ENCODE results near the gene LSM10.

The LSM10 gene

DNA sequence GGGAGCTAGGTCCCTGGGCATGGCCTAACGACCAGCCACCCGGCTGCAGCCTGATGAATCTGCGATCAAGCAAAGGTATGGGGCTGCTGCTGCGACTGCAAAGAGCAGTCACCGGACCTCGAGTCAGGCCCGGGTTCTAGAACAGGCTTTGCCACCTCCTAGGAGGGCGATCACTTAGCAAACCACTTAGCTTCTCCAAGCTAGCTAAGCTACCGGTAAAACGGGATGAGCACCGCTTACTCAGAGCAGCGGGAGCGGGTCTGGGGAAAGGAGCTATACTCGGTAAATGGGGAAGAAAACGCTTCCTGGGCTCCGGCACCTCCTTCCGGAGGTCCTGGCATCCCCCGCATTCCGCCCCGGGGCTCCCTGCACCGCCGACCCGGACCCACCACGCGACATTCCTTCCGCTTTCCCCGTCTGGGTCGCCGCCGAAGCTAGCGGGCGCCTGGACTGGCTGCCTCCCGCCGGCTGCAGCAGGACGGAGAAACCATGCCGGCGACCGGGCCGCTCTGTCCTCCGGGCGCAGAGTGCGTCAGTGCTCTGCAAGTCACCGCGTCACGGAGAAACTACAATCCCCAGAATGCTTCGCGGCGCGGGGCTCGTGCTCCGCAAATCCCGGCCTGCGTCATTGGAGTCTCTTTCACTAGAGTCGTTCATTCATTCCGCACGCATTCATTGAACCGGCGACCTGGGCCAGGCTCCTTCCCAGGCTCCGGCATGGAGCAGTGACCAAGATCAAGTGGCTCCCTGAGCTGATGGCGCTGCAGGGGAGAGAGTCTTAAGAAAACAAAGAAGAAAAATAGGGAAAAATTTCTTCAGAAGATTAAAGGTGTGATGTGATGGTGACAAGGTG is at the start of gene LSM10:
Gene LSM10, minus strand, starts transcription at position 531 of the 853 bp plus-strand sequence. CDS start 3,779 bp downstream, outside the sequence.
- H3K27me3 ChIP-seq (replicated peaks) = no peaks in the 10 kb centered on the region
- TF ChIP-seq, protein P1, sequence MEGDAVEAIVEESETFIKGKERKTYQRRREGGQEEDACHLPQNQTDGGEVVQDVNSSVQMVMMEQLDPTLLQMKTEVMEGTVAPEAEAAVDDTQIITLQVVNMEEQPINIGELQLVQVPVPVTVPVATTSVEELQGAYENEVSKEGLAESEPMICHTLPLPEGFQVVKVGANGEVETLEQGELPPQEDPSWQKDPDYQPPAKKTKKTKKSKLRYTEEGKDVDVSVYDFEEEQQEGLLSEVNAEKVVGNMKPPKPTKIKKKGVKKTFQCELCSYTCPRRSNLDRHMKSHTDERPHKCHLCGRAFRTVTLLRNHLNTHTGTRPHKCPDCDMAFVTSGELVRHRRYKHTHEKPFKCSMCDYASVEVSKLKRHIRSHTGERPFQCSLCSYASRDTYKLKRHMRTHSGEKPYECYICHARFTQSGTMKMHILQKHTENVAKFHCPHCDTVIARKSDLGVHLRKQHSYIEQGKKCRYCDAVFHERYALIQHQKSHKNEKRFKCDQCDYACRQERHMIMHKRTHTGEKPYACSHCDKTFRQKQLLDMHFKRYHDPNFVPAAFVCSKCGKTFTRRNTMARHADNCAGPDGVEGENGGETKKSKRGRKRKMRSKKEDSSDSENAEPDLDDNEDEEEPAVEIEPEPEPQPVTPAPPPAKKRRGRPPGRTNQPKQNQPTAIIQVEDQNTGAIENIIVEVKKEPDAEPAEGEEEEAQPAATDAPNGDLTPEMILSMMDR (IDR thresholded peaks at IDR 0.05; ENCODE audit: low read depth, low read length, missing control alignments) = no peak
- H3K36me3 ChIP-seq (replicated peaks) = peaks cover 15% of the 10 kb centered on the region
- in situ Hi-C loops (cut with HindIII; ENCODE audit: low pct_ligation_motif_present, low sequenced_read_pairs) = no loop called here
- H3K27ac ChIP-seq = peak within 1 kb of the TSS; percentile 94
- peak within 1 kb of the TSS; percentile 92 for H3K4me3 ChIP-seq (ENCODE audit: low read depth, low read length)
- peak; percentile 94 for DNase-seq

DNA sequence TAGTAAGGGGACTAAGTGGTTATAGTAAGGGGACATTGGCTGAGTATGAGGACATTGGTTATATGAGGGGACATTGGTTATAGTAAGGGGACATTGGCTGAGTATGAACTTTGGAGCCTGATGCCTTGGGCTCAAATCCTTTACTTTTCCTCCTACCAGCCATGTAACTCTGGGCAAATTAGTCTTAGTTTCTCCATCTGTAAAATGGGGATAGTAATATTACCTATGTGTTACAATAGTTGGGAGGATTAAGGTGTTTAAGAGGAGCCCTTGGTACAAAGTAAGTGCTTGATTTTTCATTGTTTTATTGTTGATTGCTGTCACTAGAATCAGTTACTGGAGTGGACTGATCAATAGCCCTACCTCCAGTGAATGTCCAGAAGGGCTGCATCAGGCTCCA is 49.7 kb upstream of the LSM10 start:
- no peak overlapping the region for H3K4me3 ChIP-seq (ENCODE audit: low read depth, low read length)
- H3K27ac ChIP-seq = no peak overlapping the region
- in situ Hi-C loops (cut with HindIII; ENCODE audit: low pct_ligation_motif_present, low sequenced_read_pairs) = no loop called here
- H3K27me3 ChIP-seq (replicated peaks) = no peaks in the 10 kb centered on the region
- TF ChIP-seq, protein P1 (IDR thresholded peaks at IDR 0.05; ENCODE audit: low read depth, low read length, missing control alignments) = no peak
- no peaks in the 10 kb centered on the region for H3K36me3 ChIP-seq (replicated peaks)
- no peak for DNase-seq

DNA sequence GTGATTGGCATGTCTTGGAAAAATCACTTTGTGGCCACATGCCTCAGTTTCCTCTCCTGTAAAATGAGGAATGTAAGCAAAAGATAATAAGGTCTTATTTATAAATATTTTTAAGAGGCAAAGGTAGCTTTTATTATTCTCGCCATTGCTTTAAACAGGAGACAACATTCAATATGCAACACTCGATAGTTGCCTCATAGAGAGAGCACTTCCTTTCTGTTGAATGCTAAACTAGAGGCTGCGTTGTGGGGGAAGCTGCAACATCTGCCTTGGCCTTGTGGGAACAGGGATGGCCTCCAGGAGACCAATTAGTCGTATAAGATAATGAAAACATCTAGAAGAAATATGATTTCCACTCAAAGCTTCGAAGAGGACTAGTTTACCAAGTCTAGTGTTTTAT is 49.0 kb upstream of the LSM10 start:
- H3K27me3 ChIP-seq (replicated peaks) = no peaks in the 10 kb centered on the region
- no peak for DNase-seq
- in situ Hi-C loops (cut with HindIII; ENCODE audit: low pct_ligation_motif_present, low sequenced_read_pairs) = no loop called here
- no peaks in the 10 kb centered on the region for H3K36me3 ChIP-seq (replicated peaks)
- TF ChIP-seq, protein P1 (IDR thresholded peaks at IDR 0.05; ENCODE audit: low read depth, low read length, missing control alignments) = no peak
- no peak overlapping the region for H3K27ac ChIP-seq
- H3K4me3 ChIP-seq (ENCODE audit: low read depth, low read length) = no peak overlapping the region

DNA sequence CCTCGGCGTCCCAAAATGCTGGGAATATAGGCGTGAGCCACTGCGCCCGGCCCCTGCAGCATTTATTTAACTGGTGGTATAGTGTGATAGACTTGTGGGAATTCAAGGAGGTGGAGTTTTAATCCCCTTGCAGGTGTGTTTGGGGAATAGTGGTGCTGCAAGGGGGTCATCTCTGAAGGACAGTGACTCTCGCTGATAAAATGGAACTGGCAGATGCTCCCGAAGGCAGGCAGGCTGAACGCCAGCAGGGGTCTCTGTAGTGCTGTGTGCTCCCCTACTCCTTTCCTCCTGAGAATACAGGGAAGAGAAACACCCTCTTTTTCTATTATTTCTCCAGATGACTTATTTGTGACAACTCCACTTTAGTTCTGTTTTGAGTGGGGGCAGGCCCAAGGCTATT is 48.6 kb upstream of the LSM10 start:
- DNase-seq = no peak
- Histone ChIP-seq H3K36me3 (replicated peaks) (no peaks in the 10 kb centered on the region), H3K27me3 (replicated peaks) (no peaks in the 10 kb centered on the region), H3K4me3 (ENCODE audit: low read depth, low read length) (no peak overlapping the region), H3K27ac (no peak overlapping the region)
- TF ChIP-seq, protein P1 (IDR thresholded peaks at IDR 0.05; ENCODE audit: low read depth, low read length, missing control alignments) = peak; percentile 67
- in situ Hi-C loops (cut with HindIII; ENCODE audit: low pct_ligation_motif_present, low sequenced_read_pairs) = no loop called here

DNA sequence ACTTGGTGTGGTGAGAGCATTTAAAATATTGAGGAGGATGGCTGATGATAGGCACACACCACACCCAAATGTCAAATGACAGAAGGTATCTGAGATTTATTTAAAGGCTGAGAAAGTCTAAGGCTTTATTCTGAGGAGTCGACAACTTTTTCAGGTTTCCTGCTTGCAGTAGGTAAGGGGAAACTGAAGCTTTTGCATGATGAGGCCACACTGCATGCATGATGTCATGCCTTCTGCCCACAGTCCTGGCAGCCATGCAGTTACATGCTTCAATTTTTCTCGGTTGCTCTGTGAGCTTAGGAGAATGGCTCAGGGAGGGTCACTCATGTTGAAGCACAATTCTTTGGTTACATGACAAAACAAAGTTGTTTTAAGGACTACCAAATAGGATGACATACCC is 45.6 kb upstream of the LSM10 start:
- in situ Hi-C loops (cut with HindIII; ENCODE audit: low pct_ligation_motif_present, low sequenced_read_pairs) = no loop called here
- H3K27me3 ChIP-seq (replicated peaks) = no peaks in the 10 kb centered on the region
- H3K27ac ChIP-seq = no peak overlapping the region
- no peak for DNase-seq
- TF ChIP-seq, protein P1 (IDR thresholded peaks at IDR 0.05; ENCODE audit: low read depth, low read length, missing control alignments) = no peak
- no peak overlapping the region for H3K4me3 ChIP-seq (ENCODE audit: low read depth, low read length)
- no peaks in the 10 kb centered on the region for H3K36me3 ChIP-seq (replicated peaks)
